SK-N-SH (cell line): ENCODE data around the gene MRPL55. TPM values are rescaled to one million over a fixed set of nuclear protein-coding genes. Genes with fewer than 3 reads are reported as not detected.

Experiments
- CTCF ChIA-PET: fragments of 300-600, 350-600 bp; formaldehyde crosslinking; extraction: SDS; loops from one replicate; lab custom pipeline; 2021; lab: Yijun Ruan, JAX
- POLR2A ChIA-PET: fragments of 350-600 bp; sonication (Branson Sonifier 250); formaldehyde crosslinking; extraction: SDS; loops from one replicate; lab custom pipeline; 2020; ENCODE audit warnings: antibody characterized with exemption, inconsistent platforms; lab: Yijun Ruan, JAX
- DNase-seq: peaks from one replicate; pipeline ENCODE4 v3.0.0; 2012
- H2AFZ ChIP-seq: fragments of 200-600 bp; sonication (generic); 2 replicates; pipeline ENCODE4 v1.8.1; 2016; ENCODE audit warnings: antibody characterized with exemption, mild to moderate bottlenecking, low read depth
- H3F3A ChIP-seq: fragments of 200-600 bp; sonication (generic); replicated peaks from 2 replicates; pipeline ENCODE3; 2016; ENCODE audit warnings: antibody characterized with exemption, mild to moderate bottlenecking; ENCODE audit not compliant: insufficient read depth
- H3K27ac ChIP-seq, 2 experiments: fragments of 200-500 bp in 1 of 2; fragments of 200-600 bp in 1 of 2; sonication (Bioruptor generic) in 1 of 2; sonication (generic), shearing (Covaris generic) in 1 of 2; 2 replicates each; pipeline versions ENCODE4 v1.5.1 to v1.6.1; 2014 to 2016; ENCODE audit warnings: low read depth in 2 of 2, inconsistent platforms in 1 of 2, low read length in 1 of 2, mild to moderate bottlenecking in 1 of 2, mixed read lengths in 1 of 2
- H3K27me3 ChIP-seq: fragments of 200-600 bp; sonication (generic), shearing (Covaris generic); 2 replicates; pipeline ENCODE4 v1.6.1; 2016; ENCODE audit warnings: mixed run types; ENCODE audit not compliant: insufficient read depth
- H3K36me3 ChIP-seq, 2 experiments: fragments of 200-500 bp in 1 of 2; fragments of 200-600 bp in 1 of 2; sonication (Bioruptor generic) in 1 of 2; sonication (generic) in 1 of 2; replicated peaks in 1 of 2; 2 replicates each; pipeline versions ENCODE3 to v1.5.1; 2014 to 2016; ENCODE audit warnings: low read length in 1 of 2, mild to moderate bottlenecking in 1 of 2; ENCODE audit not compliant: insufficient read depth in 2 of 2, control insufficient read depth in 1 of 2
- H3K4me1 ChIP-seq, 2 experiments: fragments of 200-500 bp in 1 of 2; fragments of 200-600 bp in 1 of 2; sonication (Bioruptor generic) in 1 of 2; sonication (generic), shearing (Covaris generic) in 1 of 2; 2 replicates each; pipeline versions ENCODE4 v1.5.1 to v1.6.1; 2014 to 2016; ENCODE audit warnings: low read depth in 1 of 2, low read length in 1 of 2, mixed run types in 1 of 2; ENCODE audit not compliant: insufficient read depth in 2 of 2, control insufficient read depth in 1 of 2
- H3K4me2 ChIP-seq: fragments of 200-600 bp; sonication (generic), shearing (Covaris generic); 2 replicates; pipeline ENCODE4 v1.6.1; 2017; ENCODE audit warnings: mixed run types
- H3K4me3 ChIP-seq, 2 experiments: fragments of 200-500 bp in 1 of 2; fragments of 200-600 bp in 1 of 2; sonication (Bioruptor generic) in 1 of 2; sonication (generic), shearing (Covaris generic) in 1 of 2; 2 replicates each; pipeline versions ENCODE4 v1.5.1 to v1.8.1; 2014 to 2016; ENCODE audit warnings: low read depth in 2 of 2, inconsistent platforms in 1 of 2, low read length in 1 of 2, mild to moderate bottlenecking in 1 of 2, mixed read lengths in 1 of 2, moderate library complexity in 1 of 2
- H3K79me2 ChIP-seq: fragments of 200-600 bp; sonication (generic); 2 replicates; pipeline ENCODE4 v1.8.1; 2017; ENCODE audit warnings: mild to moderate bottlenecking; ENCODE audit not compliant: insufficient read depth
- H3K9ac ChIP-seq: fragments of 200-600 bp; sonication (generic); 2 replicates; pipeline ENCODE4 v1.6.1; 2017; ENCODE audit warnings: mixed run types
- H3K9me2 ChIP-seq: fragments of 200-600 bp; sonication (generic); 2 replicates; pipeline ENCODE4 v1.6.1; 2017; ENCODE audit warnings: mixed run types
- H3K9me3 ChIP-seq: fragments of 200-600 bp; sonication (generic); 2 replicates; pipeline ENCODE4 v1.6.1; 2017; ENCODE audit warnings: mixed run types, mild to moderate bottlenecking, moderate library complexity
- H4K20me1 ChIP-seq: fragments of 200-600 bp; sonication (generic); 2 replicates; pipeline ENCODE4 v1.6.1; 2017; ENCODE audit warnings: mild to moderate bottlenecking, mixed run types; ENCODE audit not compliant: insufficient read depth
- EP300 ChIP-seq, 2 experiments: IDR thresholded peaks; 2 replicates each; pipeline versions ENCODE4 v1.4.0 to v1.6.1; 2012; ENCODE audit warnings: borderline replicate concordance in 1 of 2, low read depth in 1 of 2, low read length in 1 of 2
- EZH2phosphoT487 ChIP-seq: fragments of 200-600 bp; sonication (generic); IDR thresholded peaks from 2 replicates; pipeline ENCODE4 v1.6.1; 2017; ENCODE audit warnings: low read depth, mixed run types, mild to moderate bottlenecking, antibody characterized with exemption, moderate library complexity, borderline replicate concordance
- FOSL2 ChIP-seq: IDR thresholded peaks from 2 replicates; pipeline ENCODE4 v1.4.0; 2012; ENCODE audit warnings: low read depth, mild to moderate bottlenecking, moderate library complexity, borderline replicate concordance
- FOXM1 ChIP-seq: IDR thresholded peaks from 2 replicates; pipeline ENCODE4 v1.4.0; 2012; ENCODE audit warnings: low read depth, mild to moderate bottlenecking
- GATA2 ChIP-seq: sonication (generic); formaldehyde crosslinking; IDR thresholded peaks from 2 replicates; pipeline ENCODE4 v1.5.0; 2020; ENCODE audit warnings: mild to moderate bottlenecking, missing genetic modification reagents
- IRF3 ChIP-seq: fragments of 150-350 bp; IDR thresholded peaks from 2 replicates; pipeline ENCODE4 v1.6.1; 2016; ENCODE audit warnings: mild to moderate bottlenecking, low read depth, low read length
- MAX ChIP-seq: IDR thresholded peaks from 2 replicates; pipeline ENCODE4 v1.4.0; 2012; ENCODE audit warnings: low read depth
- MEF2A ChIP-seq: IDR thresholded peaks from 2 replicates; pipeline ENCODE4 v1.4.0; 2012; ENCODE audit warnings: low read depth, borderline replicate concordance
- MXI1 ChIP-seq: IDR thresholded peaks from 2 replicates; pipeline ENCODE4 v1.6.1; 2012; ENCODE audit warnings: mild to moderate bottlenecking, low read depth, low read length, improper control_type of control experiment
- PBX3 ChIP-seq: IDR thresholded peaks from 2 replicates; pipeline ENCODE4; 2012
- RAD21 ChIP-seq: IDR thresholded peaks from 2 replicates; pipeline ENCODE4 v1.6.1; 2012; ENCODE audit warnings: mild to moderate bottlenecking, low read length
- RCOR1 ChIP-seq: fragments of 150-350 bp; IDR thresholded peaks from 2 replicates; pipeline ENCODE4 v1.6.1; 2017; ENCODE audit warnings: antibody characterized with exemption, low read length
- RFX5 ChIP-seq: IDR thresholded peaks from 2 replicates; pipeline ENCODE4 v1.6.1; 2012; ENCODE audit warnings: mild to moderate bottlenecking, improper control_type of control experiment, low read length
- RXRA ChIP-seq: IDR thresholded peaks from 2 replicates; pipeline ENCODE4 v1.4.0; 2012; ENCODE audit warnings: low read depth, mild to moderate bottlenecking, borderline replicate concordance
- SIN3A ChIP-seq: IDR thresholded peaks from 2 replicates; pipeline ENCODE4 v1.6.1; 2012; ENCODE audit warnings: low read depth, mild to moderate bottlenecking, low read length, moderate library complexity, borderline replicate concordance
- SMC3 ChIP-seq: IDR thresholded peaks from 2 replicates; pipeline ENCODE4 v1.6.1; 2012; ENCODE audit warnings: low read depth, low read length, improper control_type of control experiment
- TCF12 ChIP-seq: IDR thresholded peaks from 2 replicates; pipeline ENCODE4 v1.4.0; 2012
- TEAD4 ChIP-seq: IDR thresholded peaks from 2 replicates; pipeline ENCODE4 v1.4.0; 2012; ENCODE audit warnings: mild to moderate bottlenecking, borderline replicate concordance; ENCODE audit not compliant: insufficient read depth
- WGBS: methylation state at CpG from one replicate; pipeline ENCODE4 v1.1.6; 2017; ENCODE audit warnings: low lambda C conversion rate; 5-methylcytosine and 5-hydroxymethylcytosine counted together
- polyA plus RNA-seq, 3 experiments: library from polyadenylated mRNA; depleted of rRNA; stranded (reverse); fragments of >200 nt; gene quantifications; 2 replicates each; pipeline ENCODE4 v1.2.3, GENCODE V29; 2012
- TF ChIP-seq, protein P1 (sequence below): fragments of 200-600 bp; sonication (generic); IDR thresholded peaks from 2 replicates; pipeline ENCODE4 v1.6.1; 2017; ENCODE audit warnings: antibody characterized with exemption, mild to moderate bottlenecking, moderate library complexity
- TF ChIP-seq, protein P2 (sequence below): IDR thresholded peaks from 2 replicates; pipeline ENCODE4 v1.6.1; 2012; ENCODE audit warnings: mild to moderate bottlenecking, low read depth, low read length, moderate library complexity

Gene MRPL55
- polyA plus RNA-seq, 1 of the 3 experiments (the other 2 are of a cell fraction), result 75.3 TPM

- TF ChIP-seq RFX5, result no peak
- TF ChIP-seq EP300 (IDR thresholded peaks at IDR 0.05; ENCODE audit: borderline replicate concordance in 1 of 2, low read depth in 1 of 2, low read length in 1 of 2), result no peak
- TF ChIP-seq FOXM1, result no peak
- TF ChIP-seq MXI1, result no peak
- no peak for TF ChIP-seq SIN3A
- TF ChIP-seq TEAD4, result no peak
- TF ChIP-seq RAD21, result no peak
- no peak for TF ChIP-seq MEF2A
- TF ChIP-seq TCF12, result no peak
- TF ChIP-seq RCOR1, result no peak
- no peak for TF ChIP-seq RXRA
- no peak for TF ChIP-seq FOSL2
- TF ChIP-seq, protein P1, sequence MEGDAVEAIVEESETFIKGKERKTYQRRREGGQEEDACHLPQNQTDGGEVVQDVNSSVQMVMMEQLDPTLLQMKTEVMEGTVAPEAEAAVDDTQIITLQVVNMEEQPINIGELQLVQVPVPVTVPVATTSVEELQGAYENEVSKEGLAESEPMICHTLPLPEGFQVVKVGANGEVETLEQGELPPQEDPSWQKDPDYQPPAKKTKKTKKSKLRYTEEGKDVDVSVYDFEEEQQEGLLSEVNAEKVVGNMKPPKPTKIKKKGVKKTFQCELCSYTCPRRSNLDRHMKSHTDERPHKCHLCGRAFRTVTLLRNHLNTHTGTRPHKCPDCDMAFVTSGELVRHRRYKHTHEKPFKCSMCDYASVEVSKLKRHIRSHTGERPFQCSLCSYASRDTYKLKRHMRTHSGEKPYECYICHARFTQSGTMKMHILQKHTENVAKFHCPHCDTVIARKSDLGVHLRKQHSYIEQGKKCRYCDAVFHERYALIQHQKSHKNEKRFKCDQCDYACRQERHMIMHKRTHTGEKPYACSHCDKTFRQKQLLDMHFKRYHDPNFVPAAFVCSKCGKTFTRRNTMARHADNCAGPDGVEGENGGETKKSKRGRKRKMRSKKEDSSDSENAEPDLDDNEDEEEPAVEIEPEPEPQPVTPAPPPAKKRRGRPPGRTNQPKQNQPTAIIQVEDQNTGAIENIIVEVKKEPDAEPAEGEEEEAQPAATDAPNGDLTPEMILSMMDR, result no peak
- TF ChIP-seq MAX, result no peak
- TF ChIP-seq, all 33 proteins: peak for 0
Observed at GRCh38 chr1:228107636-228108035, 1.5 kb downstream of the MRPL55 start (continued).

- 90% methylated on average over 8 of the region's 9 CpGs for WGBS
- H4K20me1 ChIP-seq, result peaks cover 2% of the 10 kb centered on the region
- DNase-seq, result no peak
- H3K27ac ChIP-seq, result no peak overlapping the region
- H3K27me3 ChIP-seq, result no peaks in the 10 kb centered on the region
- ChIA-PET CTCF (interaction anchor here (1.0 to 5.6 kb wide), 3 partner anchors 24 to 107 kb away, joined by 3 to 31 read pairs (median 3); no protein-coding TSS in a partner anchor), POLR2A (interaction anchor here (0.6 to 1.3 kb wide), 2 partner anchors 12 to 24 kb away, joined by 3 to 4 read pairs; partner anchors contain the start of gene ARF1)
- no peaks in the 10 kb centered on the region for H3K9me2 ChIP-seq
- H3K79me2 ChIP-seq, result peaks cover 32% of the 10 kb centered on the region; the same call in 1 of the 2 replicates
- no peak overlapping the region for H3K9ac ChIP-seq
- H3K4me1 ChIP-seq, result peaks cover 8 to 41% of the 10 kb centered on the region in 2 experiments; a peak in 3 of 4 replicates
- no peak overlapping the region for H2AFZ ChIP-seq
- peaks cover 6 to 23% of the 10 kb centered on the region in 2 experiments for H3K36me3 ChIP-seq
- no peaks in the 10 kb centered on the region for H3K9me3 ChIP-seq
- no peak overlapping the region for H3K4me2 ChIP-seq
- H3F3A ChIP-seq, result no peaks in the 10 kb centered on the region
- H3K4me3 ChIP-seq, result no peak overlapping the region
- no peak for TF ChIP-seq RFX5
- no peak for TF ChIP-seq TEAD4
- TF ChIP-seq, protein P2, sequence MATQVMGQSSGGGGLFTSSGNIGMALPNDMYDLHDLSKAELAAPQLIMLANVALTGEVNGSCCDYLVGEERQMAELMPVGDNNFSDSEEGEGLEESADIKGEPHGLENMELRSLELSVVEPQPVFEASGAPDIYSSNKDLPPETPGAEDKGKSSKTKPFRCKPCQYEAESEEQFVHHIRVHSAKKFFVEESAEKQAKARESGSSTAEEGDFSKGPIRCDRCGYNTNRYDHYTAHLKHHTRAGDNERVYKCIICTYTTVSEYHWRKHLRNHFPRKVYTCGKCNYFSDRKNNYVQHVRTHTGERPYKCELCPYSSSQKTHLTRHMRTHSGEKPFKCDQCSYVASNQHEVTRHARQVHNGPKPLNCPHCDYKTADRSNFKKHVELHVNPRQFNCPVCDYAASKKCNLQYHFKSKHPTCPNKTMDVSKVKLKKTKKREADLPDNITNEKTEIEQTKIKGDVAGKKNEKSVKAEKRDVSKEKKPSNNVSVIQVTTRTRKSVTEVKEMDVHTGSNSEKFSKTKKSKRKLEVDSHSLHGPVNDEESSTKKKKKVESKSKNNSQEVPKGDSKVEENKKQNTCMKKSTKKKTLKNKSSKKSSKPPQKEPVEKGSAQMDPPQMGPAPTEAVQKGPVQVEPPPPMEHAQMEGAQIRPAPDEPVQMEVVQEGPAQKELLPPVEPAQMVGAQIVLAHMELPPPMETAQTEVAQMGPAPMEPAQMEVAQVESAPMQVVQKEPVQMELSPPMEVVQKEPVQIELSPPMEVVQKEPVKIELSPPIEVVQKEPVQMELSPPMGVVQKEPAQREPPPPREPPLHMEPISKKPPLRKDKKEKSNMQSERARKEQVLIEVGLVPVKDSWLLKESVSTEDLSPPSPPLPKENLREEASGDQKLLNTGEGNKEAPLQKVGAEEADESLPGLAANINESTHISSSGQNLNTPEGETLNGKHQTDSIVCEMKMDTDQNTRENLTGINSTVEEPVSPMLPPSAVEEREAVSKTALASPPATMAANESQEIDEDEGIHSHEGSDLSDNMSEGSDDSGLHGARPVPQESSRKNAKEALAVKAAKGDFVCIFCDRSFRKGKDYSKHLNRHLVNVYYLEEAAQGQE, result no peak
- TF ChIP-seq PBX3, result no peak
- no peak for TF ChIP-seq SIN3A
- no peak for TF ChIP-seq GATA2 (CRISPR knock-in tag)
- TF ChIP-seq MAX, result no peak
- TF ChIP-seq IRF3, result no peak
- TF ChIP-seq FOXM1, result no peak
- no peak for TF ChIP-seq RAD21
- no peak for TF ChIP-seq SMC3
- TF ChIP-seq, protein P1, result no peak
- TF ChIP-seq MXI1, result no peak
- TF ChIP-seq EZH2phosphoT487, result no peak
- no peak for TF ChIP-seq FOSL2
Observed at GRCh38 chr1:228106800-228107054, 2.4 kb downstream of the MRPL55 start.
